PC-9 (cell line): ENCODE data around the gene STAG1. TPM values are rescaled to one million over a fixed set of nuclear protein-coding genes. Genes with fewer than 3 reads are reported as not detected.
"Not testable (repeated sequence)": the region's sequence is repeated elsewhere in the genome, so short reads cannot be mapped to it uniquely, and the experiment has no call there.

Experiments
- BruUV-seq: library from RNA; stranded (reverse); fragments of 400-500 nt; replicated peaks from 2 replicates; lab custom pipeline; 2021; lab: Mats Ljungman, UMichigan
- CTCF ChIA-PET: fragments of 300-600 bp; sonication (Branson Sonifier 250); formaldehyde crosslinking; loops from one replicate; lab custom pipeline; 2022; ENCODE audit warnings: antibody characterized with exemption; lab: Charles Lee
- POLR2A ChIA-PET: fragments of 300-600 bp; sonication (Branson Sonifier 250); formaldehyde crosslinking; loops from one replicate; lab custom pipeline; 2022; ENCODE audit warnings: antibody characterized with exemption; ENCODE audit not compliant: unreplicated experiment; lab: Charles Lee
- DNase-seq, 2 experiments: peaks; one replicate each; pipeline versions ENCODE4 v3.0.0 to v3.0.0-alpha.2; 2015 to 2022; ENCODE audit warnings: mixed read lengths in 1 of 2
- H2AFZ ChIP-seq: fragments of 200-600 bp; sonication (generic); 2 replicates; pipeline ENCODE4 v1.8.1; 2017; ENCODE audit warnings: antibody characterized with exemption
- H3F3A ChIP-seq: fragments of 200-600 bp; sonication (generic); 2 replicates; pipeline ENCODE4 v1.8.1; 2017; ENCODE audit warnings: antibody characterized with exemption, mild to moderate bottlenecking, low read depth; ENCODE audit not compliant: insufficient read depth
- H3K27ac ChIP-seq: fragments of 200-600 bp; sonication (generic); 2 replicates; pipeline ENCODE4 v1.6.1; 2016; ENCODE audit warnings: mixed run types
- H3K27me3 ChIP-seq: fragments of 200-600 bp; sonication (generic); 2 replicates; pipeline ENCODE4 v1.6.1; 2016; ENCODE audit warnings: low read depth, mixed run types; ENCODE audit not compliant: insufficient read depth
- H3K36me3 ChIP-seq: fragments of 200-600 bp; sonication (generic); 2 replicates; pipeline ENCODE4 v1.6.1; 2016; ENCODE audit warnings: low read depth, mixed run types
- H3K4me1 ChIP-seq: fragments of 200-600 bp; sonication (generic); replicated peaks from 2 replicates; pipeline ENCODE4 v1.6.1; 2016; ENCODE audit warnings: mixed run types; ENCODE audit not compliant: insufficient read depth
- H3K4me2 ChIP-seq: fragments of 200-600 bp; sonication (generic); 2 replicates; pipeline ENCODE4 v1.6.1; 2017; ENCODE audit warnings: mixed run types
- H3K4me3 ChIP-seq: fragments of 200-600 bp; sonication (generic); 2 replicates; pipeline ENCODE4 v1.6.1; 2016; ENCODE audit warnings: mixed run types
- H3K79me2 ChIP-seq: fragments of 200-600 bp; sonication (generic); 2 replicates; pipeline ENCODE4 v1.6.1; 2017; ENCODE audit warnings: low read depth, mixed run types
- H3K9me2 ChIP-seq: fragments of 200-600 bp; sonication (generic); 2 replicates; pipeline ENCODE4 v1.8.1; 2017; ENCODE audit warnings: mild to moderate bottlenecking; ENCODE audit not compliant: insufficient read depth
- H3K9me3 ChIP-seq: fragments of 200-600 bp; sonication (generic); 2 replicates; pipeline ENCODE4 v1.8.1; 2016; ENCODE audit warnings: low read depth; ENCODE audit not compliant: insufficient read depth
- H4K20me1 ChIP-seq: fragments of 200-600 bp; sonication (generic); 2 replicates; pipeline ENCODE4 v1.8.1; 2017; ENCODE audit not compliant: insufficient read depth
- CTCF ChIP-seq: fragments of 200-600 bp; sonication (generic); conservative IDR thresholded peaks from 2 replicates; pipeline ENCODE4 v1.6.1; 2017; ENCODE audit warnings: mixed run types, antibody characterized with exemption, mild to moderate bottlenecking, moderate library complexity
- EZH2 ChIP-seq: fragments of 200-600 bp; sonication (generic); IDR thresholded peaks from 2 replicates; pipeline ENCODE4 v1.8.0; 2017; ENCODE audit warnings: antibody characterized with exemption, low read depth
- intact Hi-C: fragments of 100-400 bp; cut with micrococcal nuclease; formaldehyde crosslinking; loops from one replicate; pipeline ENCODE4 v1.10.0; 2022; ENCODE audit not compliant: unreplicated experiment
- total RNA-seq: library from RNA; stranded (reverse); gene quantifications from 2 replicates; pipeline ENCODE4 v1.2.3, GENCODE V29; 2021

The STAG1 gene
- total RNA-seq, 1 experiment from 2014 or later: 39.3 TPM

GRCh38 chr3:136740351-136740958 is 11.7 kb downstream of the STAG1 start:
- Histone ChIP-seq H3K4me1 (no peaks in the 10 kb centered on the region), H3K4me3 (no peak overlapping the region), H3K9me3 (no peaks in the 10 kb centered on the region), H3K79me2 (peaks cover 86% of the 10 kb centered on the region), H2AFZ (no peak overlapping the region), H3K9me2 (no peaks in the 10 kb centered on the region), H3K36me3 (no peaks in the 10 kb centered on the region), H3K4me2 (no peak overlapping the region), H3F3A (no peaks in the 10 kb centered on the region), H4K20me1 (peaks cover 21% of the 10 kb centered on the region), H3K27me3 (no peaks in the 10 kb centered on the region), H3K27ac (no peak overlapping the region)
- CTCF ChIA-PET: no interaction called here
- intact Hi-C loops: no loop called here
- no TSS peak for BruUV-seq
- POLR2A ChIA-PET: no interaction called here
- TF ChIP-seq CTCF (no peak), EZH2 (no peak)
- no peak for DNase-seq

- CTCF ChIA-PET: interaction anchor here (0.6 kb wide), 1 partner anchor 17 kb away, joined by 8 read pairs; no protein-coding TSS in a partner anchor
These were observed 15.2 kb downstream of the STAG1 start for GRCh38 chr3:136736950-136737349.

GRCh38 chr3:136735103-136735502 is 17.1 kb downstream of the STAG1 start:
- H4K20me1 ChIP-seq: peaks cover 15% of the 10 kb centered on the region
- no peaks in the 10 kb centered on the region for H3K36me3 ChIP-seq
- peaks cover 84% of the 10 kb centered on the region for H3K79me2 ChIP-seq
- TF ChIP-seq EZH2: no peak
- no peak for TF ChIP-seq CTCF
- no peaks in the 10 kb centered on the region for H3K9me3 ChIP-seq
- no peaks in the 10 kb centered on the region for H3F3A ChIP-seq
- H2AFZ ChIP-seq: no peak overlapping the region
- H3K27me3 ChIP-seq: no peaks in the 10 kb centered on the region
- intact Hi-C loops: no loop called here
- no peak overlapping the region for H3K27ac ChIP-seq
- H3K4me1 ChIP-seq: no peaks in the 10 kb centered on the region
- H3K4me3 ChIP-seq: no peak overlapping the region
- no TSS peak for BruUV-seq
- no peak for DNase-seq
- no peaks in the 10 kb centered on the region for H3K9me2 ChIP-seq
- POLR2A ChIA-PET: no interaction called here
- CTCF ChIA-PET: no interaction called here
- H3K4me2 ChIP-seq: no peak overlapping the region

More at GRCh38 chr3:136736950-136737349, 15.2 kb downstream of the STAG1 start:
- H2AFZ ChIP-seq, H3K9me2 ChIP-seq, H3K4me3 ChIP-seq, BruUV-seq, H3K9me3 ChIP-seq, H3K4me2 ChIP-seq, H3K27me3 ChIP-seq, H3K36me3 ChIP-seq, H3F3A ChIP-seq, POLR2A ChIA-PET, H3K4me1 ChIP-seq, H3K27ac ChIP-seq, DNase-seq, intact Hi-C loops: not testable (repeated sequence)
- Histone ChIP-seq H3K79me2 (peaks cover 84% of the 10 kb centered on the region), H4K20me1 (peaks cover 16% of the 10 kb centered on the region)
